T1000 (cell line): Measurements from ENCODE around the gene MSLN.
"Not testable (repeated sequence)": the region's sequence is repeated elsewhere in the genome, so short reads cannot be mapped to it uniquely, and the experiment has no call there.

ENCODE experiments used
- DNase-seq: peaks from one replicate; lab custom pipeline; 2025; ENCODE audit warnings: mixed read lengths; lab: John Stamatoyannopoulos, UW

The MSLN gene

GRCh38 chr16:760065-760464 lies 469 bp upstream of the MSLN start:
- no peak for DNase-seq

GRCh38 chr16:761625-762513 lies 1.3 kb downstream of the MSLN start:
- no peak for DNase-seq

- DNase-seq, result no peak
Observed at GRCh38 chr16:762595-763268, 2.2 kb downstream of the MSLN start.

- DNase-seq, result no peak
Observed at GRCh38 chr16:763369-764183, 3.0 kb downstream of the MSLN start.

DNA sequence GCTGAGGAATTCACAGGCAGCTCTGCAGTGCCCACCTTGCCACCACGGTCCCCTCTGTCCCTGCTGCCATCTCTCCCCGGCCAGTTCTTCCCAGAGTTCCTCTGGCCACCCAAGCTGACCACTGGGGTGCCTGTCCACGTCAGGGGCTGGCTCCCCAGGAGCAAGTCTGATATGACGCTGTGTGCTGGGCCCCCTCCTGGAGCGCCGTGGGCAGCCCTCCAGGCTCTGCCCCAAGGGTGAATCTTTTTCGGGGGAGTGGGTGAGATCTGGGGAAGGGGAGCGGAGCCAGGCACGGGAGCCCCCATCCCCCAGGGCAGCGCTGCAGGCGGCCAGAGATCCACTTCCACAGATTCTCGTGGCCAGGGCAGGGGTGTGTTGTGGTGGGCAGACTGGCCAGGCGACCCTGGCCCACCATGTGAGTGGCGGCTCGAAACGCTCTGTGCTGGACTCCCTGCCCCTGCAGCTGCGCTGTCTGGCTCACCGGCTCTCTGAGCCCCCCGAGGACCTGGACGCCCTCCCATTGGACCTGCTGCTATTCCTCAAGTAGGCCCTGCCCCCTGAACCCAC lies 3.7 kb downstream of the MSLN start:
- no peak for DNase-seq

DNA sequence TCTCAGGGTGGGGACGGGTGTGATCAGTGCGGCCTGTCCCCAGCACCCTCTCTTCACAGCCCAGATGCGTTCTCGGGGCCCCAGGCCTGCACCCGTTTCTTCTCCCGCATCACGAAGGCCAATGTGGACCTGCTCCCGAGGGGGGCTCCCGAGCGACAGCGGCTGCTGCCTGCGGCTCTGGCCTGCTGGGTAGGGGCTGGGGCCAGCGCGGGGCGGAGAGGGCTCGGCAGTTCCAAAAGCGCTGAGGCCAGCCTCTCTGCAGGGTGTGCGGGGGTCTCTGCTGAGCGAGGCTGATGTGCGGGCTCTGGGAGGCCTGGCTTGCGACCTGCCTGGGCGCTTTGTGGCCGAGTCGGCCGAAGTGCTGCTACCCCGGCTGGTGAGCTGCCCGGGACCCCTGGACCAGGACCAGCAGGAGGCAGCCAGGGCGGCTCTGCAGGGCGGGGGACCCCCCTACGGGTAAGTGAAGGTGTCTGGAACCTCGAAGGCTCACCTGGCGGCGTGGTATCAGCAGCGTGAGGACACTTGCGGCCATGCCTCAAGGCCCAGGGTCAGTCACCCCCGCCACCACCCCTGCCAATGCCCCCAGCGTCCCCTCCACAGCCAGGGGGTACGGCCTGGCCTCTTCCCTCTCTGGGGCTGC lies 4.4 kb downstream of the MSLN start:
- DNase-seq, result no peak

DNA sequence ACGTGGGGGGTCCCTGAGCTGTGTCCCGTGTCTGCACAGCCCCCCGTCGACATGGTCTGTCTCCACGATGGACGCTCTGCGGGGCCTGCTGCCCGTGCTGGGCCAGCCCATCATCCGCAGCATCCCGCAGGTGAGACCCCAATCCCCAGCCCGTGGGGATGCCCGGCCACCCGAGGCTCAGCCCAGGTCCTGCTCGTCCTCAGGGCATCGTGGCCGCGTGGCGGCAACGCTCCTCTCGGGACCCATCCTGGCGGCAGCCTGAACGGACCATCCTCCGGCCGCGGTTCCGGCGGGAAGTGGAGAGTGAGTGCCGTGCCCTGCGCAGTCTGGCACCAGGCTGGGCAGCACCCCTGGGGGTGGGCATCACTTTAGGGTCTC lies 4.9 kb downstream of the MSLN start:
- DNase-seq, result no peak

GRCh38 chr16:766008-766819 lies 5.7 kb downstream of the MSLN start:
- DNase-seq, result no peak

- no peak for DNase-seq
Observed at GRCh38 chr16:766820-767640, 6.5 kb downstream of the MSLN start.

DNA sequence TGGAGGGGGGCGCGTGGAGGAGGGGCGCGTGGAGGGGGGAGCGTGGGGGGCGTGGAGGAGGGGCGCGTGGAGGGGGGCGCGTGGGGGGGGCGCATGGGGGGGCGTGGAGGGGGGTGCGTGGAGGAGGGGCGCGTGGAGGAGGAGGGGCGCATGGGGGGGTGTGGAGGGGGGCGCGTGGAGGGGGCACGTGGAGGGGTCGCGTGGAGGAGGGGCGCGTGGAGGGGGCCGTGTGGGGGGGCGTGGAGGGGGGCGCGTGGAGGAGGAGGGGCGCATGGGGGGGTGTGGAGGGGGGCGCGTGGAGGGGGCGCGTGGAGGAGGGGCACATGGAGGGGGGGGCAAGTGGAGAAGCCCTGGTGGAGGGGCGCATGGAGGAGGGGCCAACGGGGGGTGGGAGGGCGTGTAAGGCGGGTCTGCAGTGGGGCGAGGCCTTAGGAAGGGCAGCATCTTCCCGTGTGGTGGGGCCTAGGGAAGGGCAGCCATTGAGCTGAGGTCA lies 7.3 kb downstream of the MSLN start:
- DNase-seq, result no peak

GRCh38 chr16:768428-768827 lies 7.9 kb downstream of the MSLN start:
- DNase-seq, result no peak

- no peak for DNase-seq
Observed at GRCh38 chr16:769184-769784, 8.8 kb downstream of the MSLN start.

DNA sequence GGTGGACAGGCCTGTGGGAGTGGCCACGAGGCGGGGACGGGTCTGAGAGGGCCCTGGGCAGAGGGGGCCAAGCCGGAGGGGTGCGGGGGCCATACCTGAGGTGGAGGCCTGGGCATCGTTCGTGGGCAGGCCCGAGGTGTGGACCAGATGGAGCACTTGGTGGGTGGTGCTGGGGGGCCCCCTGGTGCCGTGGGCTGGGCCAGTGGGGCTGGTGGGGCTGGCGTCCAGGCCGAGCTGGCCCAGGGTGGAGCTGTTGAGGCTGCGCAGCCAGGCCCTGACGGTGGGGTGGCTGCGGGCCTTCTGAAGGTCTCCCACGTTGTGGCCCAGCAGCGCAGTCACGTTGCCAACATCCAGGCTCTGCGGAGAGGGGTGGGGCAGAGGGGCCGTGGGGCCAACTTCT lies 9.4 kb downstream of the MSLN start:
- no peak for DNase-seq

GRCh38 chr16:770411-770810 lies 9.9 kb downstream of the MSLN start:
- DNase-seq, result no peak

- no peak for DNase-seq
Observed at GRCh38 chr16:772959-773358, 12.4 kb downstream of the MSLN start.

GRCh38 chr16:774086-775001 lies 13.8 kb downstream of the MSLN start:
- no peak for DNase-seq

DNA sequence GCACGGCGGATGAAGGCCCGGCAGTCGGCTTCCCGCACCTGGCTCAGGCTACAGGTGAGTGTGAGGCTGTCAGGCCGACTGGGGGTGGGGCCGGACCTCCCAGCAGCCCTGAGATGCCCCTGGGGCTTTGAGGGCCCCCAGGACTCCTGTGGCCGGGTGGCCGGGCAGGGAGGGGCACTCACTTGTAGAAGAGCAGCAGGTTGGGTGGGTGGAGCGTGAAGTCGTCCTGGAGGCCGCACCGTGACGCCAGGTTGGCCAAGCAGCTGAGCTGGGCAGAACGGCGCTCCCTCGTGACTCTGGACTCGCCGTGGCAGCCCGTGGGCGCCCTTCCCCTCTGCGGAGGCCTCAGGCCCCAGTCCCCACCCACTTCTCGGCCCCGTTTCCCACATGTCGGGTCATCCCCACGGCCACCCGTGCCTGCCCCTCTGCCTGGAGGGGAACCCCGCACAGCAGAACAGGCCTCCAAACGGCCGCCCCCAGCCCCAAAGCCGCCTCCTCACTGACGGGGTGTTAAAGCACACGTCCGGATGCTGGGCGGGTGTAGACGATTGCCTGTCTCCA lies 14.8 kb downstream of the MSLN start:
- DNase-seq, result no peak

DNA sequence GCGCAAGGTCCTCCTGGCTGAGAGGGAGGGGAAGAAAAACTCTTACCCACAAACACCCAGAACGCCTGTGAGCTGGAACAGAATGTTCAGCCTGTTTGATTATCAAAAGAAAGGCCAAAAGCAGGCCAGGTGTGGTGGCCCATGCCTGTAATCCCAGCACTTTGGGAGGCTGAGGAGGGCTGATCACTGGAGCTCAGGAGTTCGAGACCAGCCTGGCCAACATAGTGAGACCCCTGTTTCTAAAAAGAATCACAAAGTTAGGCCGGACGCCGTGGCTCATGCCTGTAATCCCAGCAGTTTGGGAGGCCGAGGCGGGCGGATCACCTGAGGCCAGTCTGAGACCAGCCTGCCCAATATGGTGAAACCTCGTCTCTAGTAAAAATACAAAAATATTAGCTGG lies 15.8 kb downstream of the MSLN start:
- not testable (repeated sequence) for DNase-seq
